H1 (cell line): Measurements from ENCODE around the gene TELO2. TPM values are rescaled to one million over a fixed set of nuclear protein-coding genes. Genes with fewer than 3 reads are reported as not detected.

Source experiments
- CTCF ChIP-seq, 3 experiments: IDR thresholded peaks; 1 replicate in 2 of 3; 2 replicates in 1 of 3; pipeline versions ENCODE4 v1.5.1 to v1.6.1; 2011; ENCODE audit warnings: low read length in 3 of 3, mild to moderate bottlenecking in 3 of 3, inconsistent platforms in 2 of 3, low read depth in 1 of 3, moderate library complexity in 1 of 3; ENCODE audit not compliant: insufficient read depth in 1 of 3; ENCODE audit errors: control extremely low read depth in 1 of 3
- FOSL1 ChIP-seq: IDR thresholded peaks from 2 replicates; pipeline ENCODE4 v1.6.1; 2011; ENCODE audit warnings: mild to moderate bottlenecking, low read depth, low read length, moderate library complexity; ENCODE audit not compliant: insufficient read depth
- RNF2 ChIP-seq: fragments of 200-900, 300-1000 bp; sonication (generic); IDR thresholded peaks from 2 replicates; pipeline ENCODE4 v1.7.1; 2016; ENCODE audit warnings: borderline replicate concordance, low read depth, mild to moderate bottlenecking, antibody characterized with exemption, low read length; ENCODE audit not compliant: poor library complexity, severe bottlenecking; ENCODE audit errors: missing control alignments
- SIN3A ChIP-seq, 2 experiments: IDR thresholded peaks in 1 of 2; conservative IDR thresholded peaks in 1 of 2; 2 replicates each; pipeline ENCODE4 v1.6.1; 2011 to 2012; ENCODE audit warnings: low read length in 2 of 2, improper control_type of control experiment in 1 of 2, low read depth in 1 of 2, mild to moderate bottlenecking in 1 of 2
- polyA plus RNA-seq, 7 experiments: library from polyadenylated mRNA; depleted of rRNA in 3 of 7; stranded (reverse) in 5 of 7; unstranded in 2 of 7; fragments of >200 nt in 5 of 7; fragments of 200-250 nt in 2 of 7; gene quantifications; 1 replicate in 5 of 7; 2 replicates in 1 of 7; 4 replicates in 1 of 7; pipeline versions ENCODE4 v1.2.1 to v1.2.3, GENCODE V29; 2011 to 2013; ENCODE audit warnings: missing spikeins in 2 of 7, mixed read lengths in 2 of 7
- total RNA-seq: library from RNA; stranded (reverse); fragmentation: NEBNext Ultra II Directional; extraction: Animal tissue kit (Norgen Biotek cat#: 25700); gene quantifications from 2 replicates; pipeline ENCODE4 v1.2.1, GENCODE V29; 2021

Gene TELO2
- total and polyA plus RNA-seq, 2 of the 8 experiments (the other 6 are each of a cell fraction or from before 2014, with no cell fraction given), result 39.3 to 64.8 TPM

- no peak for TF ChIP-seq CTCF (IDR thresholded peaks at IDR 0.05; ENCODE audit: control extremely low read depth in 1 of 3, insufficient read depth in 1 of 3, low read depth in 1 of 3, low read length in 3 of 3)
- no peak for TF ChIP-seq RNF2
- TF ChIP-seq SIN3A (conservative IDR thresholded peaks at IDR 0.05 in 1 of 2, IDR thresholded peaks at IDR 0.05 in 1 of 2; ENCODE audit: low read depth in 1 of 2, low read length in 2 of 2), result no peak
- no peak for TF ChIP-seq FOSL1
Observed at GRCh38 chr16:1475552-1476114, 17.5 kb upstream of the TELO2 start (continued).
